ENCODE measurements around the gene SLC35D1.

The SLC35D1 gene

GRCh38 chr1:67051196-67051595 lies 2.8 kb downstream of the SLC35D1 start:
- Histone ChIP-seq H3K27ac (no peak overlapping the region), H3K27me3 (no peaks in the 10 kb centered on the region), H3K9me3 (no peaks in the 10 kb centered on the region), H3K36me3 (peaks cover 25% of the 10 kb centered on the region), H3K4me1 (ENCODE audit: control insufficient read depth in 1 of 2, insufficient read depth in 1 of 2, low read depth in 1 of 2, low read length in 1 of 2) (peaks cover 14 to 24% of the 10 kb centered on the region in 2 experiments), H3K4me3 (ENCODE audit: low read depth in 1 of 2, low read length in 1 of 2) (no peak overlapping the region)
- TF ChIP-seq CTCF (IDR thresholded peaks at IDR 0.05) = no peak

GRCh38 chr1:67044631-67045270 lies 9.2 kb downstream of the SLC35D1 start:
- H3K36me3 ChIP-seq = peaks cover 58% of the 10 kb centered on the region
- no peaks in the 10 kb centered on the region for H3K9me3 ChIP-seq
- H3K27ac ChIP-seq = no peak overlapping the region
- no peak overlapping the region for H3K4me3 ChIP-seq (ENCODE audit: low read depth in 1 of 2, low read length in 1 of 2)
- H3K27me3 ChIP-seq = no peaks in the 10 kb centered on the region
- no peaks in the 10 kb centered on the region for H3K4me1 ChIP-seq (ENCODE audit: control insufficient read depth in 1 of 2, insufficient read depth in 1 of 2, low read depth in 1 of 2, low read length in 1 of 2)
- TF ChIP-seq CTCF (IDR thresholded peaks at IDR 0.05) = no peak

- Histone ChIP-seq H3K4me1 (ENCODE audit: control insufficient read depth in 1 of 2, insufficient read depth in 1 of 2, low read depth in 1 of 2, low read length in 1 of 2) (no peaks in the 10 kb centered on the region), H3K9me3 (no peaks in the 10 kb centered on the region), H3K36me3 (peaks cover 63% of the 10 kb centered on the region), H3K27ac (no peak overlapping the region), H3K4me3 (ENCODE audit: low read depth in 1 of 2, low read length in 1 of 2) (no peak overlapping the region), H3K27me3 (no peaks in the 10 kb centered on the region)
- no peak for TF ChIP-seq CTCF (IDR thresholded peaks at IDR 0.05)
Measured at GRCh38 chr1:67043366-67043765, 10.6 kb downstream of the SLC35D1 start.

- Histone ChIP-seq H3K27ac (no peak overlapping the region), H3K4me3 (ENCODE audit: low read depth in 1 of 2, low read length in 1 of 2) (no peak overlapping the region), H3K4me1 (ENCODE audit: control insufficient read depth in 1 of 2, insufficient read depth in 1 of 2, low read depth in 1 of 2, low read length in 1 of 2) (no peaks in the 10 kb centered on the region), H3K9me3 (no peaks in the 10 kb centered on the region), H3K27me3 (no peaks in the 10 kb centered on the region), H3K36me3 (peaks cover 66% of the 10 kb centered on the region)
- no peak for TF ChIP-seq CTCF (IDR thresholded peaks at IDR 0.05)
Measured at GRCh38 chr1:67041841-67042503, 12.0 kb downstream of the SLC35D1 start.

- TF ChIP-seq CTCF (IDR thresholded peaks at IDR 0.05) = no peak
- Histone ChIP-seq H3K4me1 (ENCODE audit: control insufficient read depth in 1 of 2, insufficient read depth in 1 of 2, low read depth in 1 of 2, low read length in 1 of 2) (no peaks in the 10 kb centered on the region), H3K4me3 (ENCODE audit: low read depth in 1 of 2, low read length in 1 of 2) (no peak overlapping the region), H3K27ac (no peak overlapping the region), H3K36me3 (peaks cover 53% of the 10 kb centered on the region), H3K9me3 (no peaks in the 10 kb centered on the region), H3K27me3 (no peaks in the 10 kb centered on the region)
Measured at GRCh38 chr1:67040405-67040804, 13.5 kb downstream of the SLC35D1 start.
